RWPE1 (cell line): ENCODE data around the gene C16orf54.
"Not testable (repeated sequence)": the region's sequence is repeated elsewhere in the genome, so short reads cannot be mapped to it uniquely, and the experiment has no call there.

Source experiments
- CTCF ChIA-PET: fragments of 350-600 bp; sonication (Branson Sonifier 250); formaldehyde crosslinking; extraction: SDS; loops from one replicate; lab custom pipeline; 2021; lab: Yijun Ruan, JAX
- POLR2A ChIA-PET: fragments of 400-600 bp; formaldehyde crosslinking; extraction: SDS; loops from one replicate; lab custom pipeline; 2020; ENCODE audit warnings: antibody characterized with exemption; ENCODE audit not compliant: low non-redundant PET; lab: Yijun Ruan, JAX
- DNase-seq: peaks from one replicate; pipeline ENCODE4 v3.0.0; 2012; ENCODE audit warnings: low spot score
- H3K27ac ChIP-seq: fragments of 450-650 bp; 2 replicates; pipeline ENCODE4 v1.5.1; 2017
- TF ChIP-seq, protein P1 (sequence below): fragments of 450-650 bp; conservative IDR thresholded peaks from 2 replicates; pipeline ENCODE4 v1.5.1; 2017; ENCODE audit warnings: low read depth, mild to moderate bottlenecking

The C16orf54 gene

GRCh38 chr16:29708917-29709600 is 36.7 kb downstream of the C16orf54 start:
- H3K27ac ChIP-seq: no peak overlapping the region
- ChIA-PET POLR2A (no interaction called here), CTCF (interaction anchor here (1.8 kb wide), 1 partner anchor 9 kb away, joined by 5 read pairs; no protein-coding TSS in a partner anchor)
- no peak for DNase-seq
- TF ChIP-seq, protein P1, sequence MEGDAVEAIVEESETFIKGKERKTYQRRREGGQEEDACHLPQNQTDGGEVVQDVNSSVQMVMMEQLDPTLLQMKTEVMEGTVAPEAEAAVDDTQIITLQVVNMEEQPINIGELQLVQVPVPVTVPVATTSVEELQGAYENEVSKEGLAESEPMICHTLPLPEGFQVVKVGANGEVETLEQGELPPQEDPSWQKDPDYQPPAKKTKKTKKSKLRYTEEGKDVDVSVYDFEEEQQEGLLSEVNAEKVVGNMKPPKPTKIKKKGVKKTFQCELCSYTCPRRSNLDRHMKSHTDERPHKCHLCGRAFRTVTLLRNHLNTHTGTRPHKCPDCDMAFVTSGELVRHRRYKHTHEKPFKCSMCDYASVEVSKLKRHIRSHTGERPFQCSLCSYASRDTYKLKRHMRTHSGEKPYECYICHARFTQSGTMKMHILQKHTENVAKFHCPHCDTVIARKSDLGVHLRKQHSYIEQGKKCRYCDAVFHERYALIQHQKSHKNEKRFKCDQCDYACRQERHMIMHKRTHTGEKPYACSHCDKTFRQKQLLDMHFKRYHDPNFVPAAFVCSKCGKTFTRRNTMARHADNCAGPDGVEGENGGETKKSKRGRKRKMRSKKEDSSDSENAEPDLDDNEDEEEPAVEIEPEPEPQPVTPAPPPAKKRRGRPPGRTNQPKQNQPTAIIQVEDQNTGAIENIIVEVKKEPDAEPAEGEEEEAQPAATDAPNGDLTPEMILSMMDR: no peak

GRCh38 chr16:29707160-29707559 is 38.6 kb downstream of the C16orf54 start:
- DNase-seq, POLR2A ChIA-PET, H3K27ac ChIP-seq, CTCF ChIA-PET: not testable (repeated sequence)

DNA sequence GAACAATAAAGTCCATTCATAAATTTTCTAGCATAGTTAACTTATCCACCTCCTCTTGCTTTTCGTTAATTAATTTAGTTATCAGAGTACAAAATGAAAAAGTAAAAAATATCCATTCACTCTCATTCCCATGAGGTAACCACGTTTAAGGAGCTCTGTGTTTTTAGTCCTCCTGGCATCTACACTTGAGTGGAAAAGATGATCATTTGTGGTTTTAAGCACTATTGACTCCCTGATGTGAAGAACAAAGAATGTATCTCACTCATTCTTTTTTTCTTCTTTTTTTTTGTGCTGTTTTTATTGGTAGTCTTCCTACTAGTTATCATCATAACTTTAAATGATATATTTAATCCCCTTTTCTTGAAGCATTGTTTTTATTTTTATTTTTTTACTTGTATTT is 40.8 kb downstream of the C16orf54 start:
- no peak overlapping the region for H3K27ac ChIP-seq
- DNase-seq: no peak
- TF ChIP-seq, protein P1: no peak
- POLR2A ChIA-PET: no interaction called here
- CTCF ChIA-PET: no interaction called here

- CTCF ChIA-PET: interaction anchor here (0.8 kb wide), 1 partner anchor 329 kb away, joined by 3 read pairs; no protein-coding TSS in a partner anchor
- TF ChIP-seq, protein P1: no peak
- no peak for DNase-seq
- no peak overlapping the region for H3K27ac ChIP-seq
- POLR2A ChIA-PET: no interaction called here
Measured at GRCh38 chr16:29702269-29702668, 43.5 kb downstream of the C16orf54 start.

- no peak overlapping the region for H3K27ac ChIP-seq
- DNase-seq: no peak
- TF ChIP-seq, protein P1: no peak
- ChIA-PET CTCF (interaction anchor here (0.8 to 2.2 kb wide), 5 partner anchors 10 to 341 kb away, joined by 3 to 7 read pairs (median 5); no protein-coding TSS in a partner anchor), POLR2A (no interaction called here)
Measured at GRCh38 chr16:29701214-29701555, 44.6 kb downstream of the C16orf54 start.

DNA sequence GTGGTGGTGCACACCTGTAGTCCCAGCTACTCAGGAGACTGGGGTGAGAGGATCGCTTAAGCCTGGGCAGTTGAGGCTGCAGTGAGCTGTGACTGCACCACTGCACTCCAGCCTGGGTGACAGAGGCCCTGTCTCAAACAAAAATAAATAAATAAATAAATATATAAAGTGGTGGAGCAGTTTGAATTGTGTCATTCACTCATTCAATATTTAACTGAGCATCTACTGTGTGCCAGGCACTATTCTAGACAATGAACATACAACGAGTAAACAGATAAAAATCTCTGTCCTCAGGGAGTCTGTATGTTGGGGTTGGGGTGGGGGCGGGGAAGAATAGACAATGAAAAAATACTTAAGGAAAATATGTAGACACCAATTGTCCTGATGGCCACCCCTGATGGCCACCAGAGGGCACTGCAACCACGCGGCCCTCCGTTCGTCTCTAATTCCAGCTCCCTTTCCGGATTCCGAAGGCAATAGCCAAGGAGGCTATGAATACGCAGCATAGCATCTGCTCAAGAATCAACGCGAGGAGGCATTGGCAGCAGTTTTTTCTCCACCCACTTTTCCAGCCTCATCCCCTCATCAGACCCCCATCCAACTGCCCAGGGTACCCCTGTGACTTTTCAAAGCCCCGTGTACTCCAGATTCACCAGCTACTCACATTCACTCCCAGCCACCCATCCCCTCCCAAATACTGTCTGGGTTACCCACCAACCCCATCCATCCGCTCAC is 45.4 kb downstream of the C16orf54 start:
- TF ChIP-seq, protein P1: peak; percentile 84
- CTCF ChIA-PET: interaction anchor here (0.6 to 2.2 kb wide), 12 partner anchors 9 to 457 kb away, joined by 3 to 8 read pairs (median 5); no protein-coding TSS in a partner anchor
- H3K27ac ChIP-seq: no peak overlapping the region

More for the DNA sequence above, 45.4 kb downstream of the C16orf54 start:
- peak; percentile 90 for DNase-seq
- POLR2A ChIA-PET: no interaction called here
